ENCODE results near the gene NOTCH1. TPM values are rescaled to one million over a fixed set of nuclear protein-coding genes. Genes with fewer than 3 reads are reported as not detected.

Gene NOTCH1
- total RNA-seq, 1 donor from 2014 or later: 26.6 TPM

DNA sequence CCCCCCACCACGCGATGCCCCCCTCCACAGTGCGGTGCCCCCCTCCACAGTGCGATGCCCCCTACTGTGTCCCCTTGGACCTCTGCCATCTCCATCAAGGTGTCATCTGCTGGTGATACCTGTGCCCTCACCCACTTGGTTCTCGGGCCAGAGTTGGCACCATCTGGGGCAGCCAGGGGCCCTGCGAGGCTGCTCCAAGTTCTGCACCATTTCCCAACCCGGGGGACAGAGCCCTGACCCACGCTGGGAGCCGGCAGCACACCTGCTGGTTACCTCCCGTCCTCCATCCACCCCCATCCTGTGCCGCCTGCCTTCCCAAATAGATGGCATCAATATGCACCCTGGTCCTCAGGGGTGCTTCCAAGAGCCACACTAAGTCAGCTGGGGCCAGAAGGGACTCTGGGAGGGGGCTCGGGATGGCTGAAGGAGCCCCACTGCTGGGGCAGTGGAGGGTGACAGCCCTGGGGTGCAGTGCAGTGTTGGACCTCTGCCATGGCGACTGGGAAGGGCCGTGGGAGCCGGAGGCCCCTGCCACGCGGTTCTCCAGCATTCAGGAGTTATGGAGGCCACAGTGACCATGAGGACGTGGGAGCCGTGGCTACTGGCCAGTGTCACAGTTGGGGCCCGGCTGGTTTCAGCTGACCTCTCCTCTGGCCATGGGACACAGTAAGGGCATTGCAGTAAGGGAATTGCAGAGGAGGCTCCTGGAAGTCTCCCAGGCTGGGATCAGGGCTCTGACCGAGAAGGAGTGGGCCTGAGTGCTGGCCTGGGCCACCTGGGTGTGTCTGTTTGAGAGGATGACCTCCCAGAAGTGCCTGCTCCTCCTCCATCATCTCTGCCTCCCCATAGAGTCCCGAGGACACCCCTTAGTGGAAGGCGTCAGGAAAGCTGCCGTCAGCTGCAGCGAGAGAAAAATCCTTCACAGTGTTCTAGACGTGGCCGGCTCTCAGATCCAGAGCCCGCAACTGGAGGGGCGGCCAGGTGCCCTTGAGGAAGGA, 44.2 kb upstream of the NOTCH1 start:
- H3K27ac Mint-ChIP-seq: no peak overlapping the region
- peaks cover 15% of the 10 kb centered on the region for H3K4me1 Mint-ChIP-seq
- H3K27me3 Mint-ChIP-seq: peaks cover 12% of the 10 kb centered on the region
- POLR2A ChIA-PET: no interaction called here
- CTCF ChIA-PET: no interaction called here
- no peak for TF ChIP-seq CTCF (IDR thresholded peaks at IDR 0.05)
- no peaks in the 10 kb centered on the region for H3K36me3 Mint-ChIP-seq (ENCODE audit: low read depth)
- H3K4me3 Mint-ChIP-seq: no peak overlapping the region
- no peaks in the 10 kb centered on the region for H3K9me3 Mint-ChIP-seq
- DNase-seq (no peak), ATAC-seq (ENCODE audit: low read depth) (no peak)
- intact Hi-C loops (cut with micrococcal nuclease): no loop called here

DNA sequence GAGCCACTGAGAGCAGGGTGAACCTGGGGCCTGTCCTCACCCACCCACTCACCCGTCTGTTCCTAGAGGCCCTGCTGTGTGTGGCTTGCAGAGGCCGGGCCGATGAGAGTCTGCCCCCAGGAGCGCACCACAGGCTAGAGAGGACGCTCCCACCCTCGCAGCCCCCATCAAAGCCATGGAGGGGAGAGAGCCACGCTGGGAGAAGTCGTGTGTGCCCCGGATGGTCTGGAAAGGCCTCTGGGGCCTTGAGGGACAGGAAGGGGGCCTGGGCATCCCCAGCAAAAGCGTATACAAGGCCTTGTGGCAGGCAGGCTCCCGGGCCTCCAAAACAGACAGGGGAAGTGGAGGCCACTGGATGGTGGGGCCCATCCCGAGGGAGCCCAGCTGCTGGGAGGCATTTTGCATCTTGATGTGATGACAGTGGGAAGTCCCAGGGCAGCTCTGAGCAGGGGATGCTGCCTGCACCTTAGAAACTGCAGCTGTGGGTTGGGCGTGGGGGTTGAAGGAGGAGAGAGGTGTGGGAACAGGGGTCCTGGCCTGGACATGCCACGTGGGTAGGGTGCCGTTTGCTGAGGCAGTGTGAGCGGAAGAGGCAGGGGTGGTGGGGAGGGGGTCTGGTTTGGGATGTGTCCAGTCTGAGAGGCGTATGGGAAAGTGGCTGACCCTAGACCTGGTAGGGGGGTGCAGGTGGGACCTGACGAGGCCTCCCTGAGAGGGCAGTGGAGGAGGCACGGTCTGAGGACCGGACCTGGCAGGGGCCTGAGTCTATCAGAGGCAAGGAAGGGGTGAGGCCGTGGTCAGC, 43.0 kb upstream of the NOTCH1 start:
- Mint-ChIP-seq H3K36me3 (ENCODE audit: low read depth) (no peaks in the 10 kb centered on the region), H3K4me3 (no peak overlapping the region), H3K9me3 (no peaks in the 10 kb centered on the region), H3K27ac (no peak overlapping the region), H3K4me1 (peaks cover 15% of the 10 kb centered on the region), H3K27me3 (peaks cover 12% of the 10 kb centered on the region)
- CTCF ChIA-PET: no interaction called here
- ATAC-seq (ENCODE audit: low read depth): no peak
- intact Hi-C loops (cut with micrococcal nuclease): no loop called here
- no peak for TF ChIP-seq CTCF (IDR thresholded peaks at IDR 0.05)
- POLR2A ChIA-PET: no interaction called here
- DNase-seq: no peak

GRCh38 chr9:136587944-136588662, 42.3 kb upstream of the NOTCH1 start:
- Mint-ChIP-seq H3K4me1 (peaks cover 15% of the 10 kb centered on the region), H3K27ac (no peak overlapping the region)
- no peak for DNase-seq

DNA sequence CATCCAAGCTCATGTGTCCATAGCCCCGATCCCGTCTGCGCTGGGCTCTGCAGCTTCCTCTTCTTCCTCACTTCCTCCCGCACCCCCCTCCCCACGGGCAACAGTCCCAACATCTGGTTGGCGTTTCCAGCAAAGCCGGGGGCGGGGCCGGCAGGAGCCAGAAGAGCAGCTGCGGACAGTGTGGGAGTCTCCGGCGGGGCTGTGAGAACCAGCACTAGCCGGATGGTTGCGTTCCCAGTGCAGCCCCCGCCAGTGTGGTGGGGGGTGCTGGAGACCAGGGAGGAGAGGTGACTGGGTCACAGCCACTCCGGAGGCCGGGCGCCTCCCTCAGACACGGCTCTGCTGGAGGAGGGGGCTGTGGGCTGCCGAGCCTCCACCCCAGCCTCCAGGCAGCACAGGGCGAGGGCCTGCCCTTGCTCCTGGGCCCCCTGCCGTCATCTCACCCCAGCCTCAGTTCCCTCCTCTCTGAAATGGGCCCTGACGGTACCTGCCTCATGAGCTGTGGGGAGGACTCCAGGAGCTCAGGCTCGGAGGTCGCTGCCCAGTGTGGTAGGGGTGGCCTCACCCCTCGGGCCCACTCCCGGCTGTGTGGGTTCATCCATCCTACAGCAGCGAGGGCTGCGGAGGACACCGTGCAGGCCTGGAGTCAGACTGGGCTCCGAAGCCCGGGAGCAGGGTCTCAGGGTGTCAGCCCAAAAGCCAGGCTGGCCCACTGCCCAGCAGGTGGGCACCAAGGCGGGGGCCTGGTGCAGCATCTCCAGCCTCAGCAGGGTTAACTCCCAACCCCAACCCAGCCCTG, 41.5 kb upstream of the NOTCH1 start:
- DNase-seq (no peak), ATAC-seq (ENCODE audit: low read depth) (no peak)
- Mint-ChIP-seq H3K27ac (no peak overlapping the region), H3K27me3 (peaks cover 12% of the 10 kb centered on the region), H3K4me1 (peaks cover 15% of the 10 kb centered on the region), H3K36me3 (ENCODE audit: low read depth) (no peaks in the 10 kb centered on the region), H3K9me3 (no peaks in the 10 kb centered on the region), H3K4me3 (no peak overlapping the region)
- intact Hi-C loops (cut with micrococcal nuclease): no loop called here
- POLR2A ChIA-PET: no interaction called here
- TF ChIP-seq CTCF (IDR thresholded peaks at IDR 0.05): no peak
- CTCF ChIA-PET: no interaction called here

More at GRCh38 chr9:136587944-136588662, 42.3 kb upstream of the NOTCH1 start:
- ChIA-PET CTCF (interaction anchor here (0.7 kb wide), 1 partner anchor 49 kb away, joined by 3 read pairs; no protein-coding TSS in a partner anchor), POLR2A (no interaction called here)
- intact Hi-C loops (cut with micrococcal nuclease): no loop called here
- H3K36me3 Mint-ChIP-seq (ENCODE audit: low read depth): no peaks in the 10 kb centered on the region
- H3K27me3 Mint-ChIP-seq: peaks cover 12% of the 10 kb centered on the region
- TF ChIP-seq CTCF (IDR thresholded peaks at IDR 0.05): no peak
- H3K9me3 Mint-ChIP-seq: no peaks in the 10 kb centered on the region
- peak; percentile 18 for ATAC-seq (ENCODE audit: low read depth)
- peak overlapping the region; percentile 28 for H3K4me3 Mint-ChIP-seq

Data from activated B cell treated with CpG ODN at 0.5 μM for 24 hours (primary cell).